Endothelial cell of umbilical vein (primary cell): Measurements from ENCODE around the gene DHRS7B.

ENCODE experiments used
- CTCF ChIP-seq, 2 donors: IDR thresholded peaks; 1 replicate in 1 of 2; 2 replicates in 1 of 2; pipeline ENCODE4 v1.5.1; 2011; ENCODE audit warnings: low read length in 2 of 2, mild to moderate bottlenecking in 2 of 2, moderate library complexity in 2 of 2, control low read depth in 1 of 2, inconsistent platforms in 1 of 2, low read depth in 1 of 2; ENCODE audit not compliant: insufficient read depth in 1 of 2; ENCODE audit errors: extremely low read depth in 1 of 2
- EZH2 ChIP-seq: IDR thresholded peaks from 2 replicates; pipeline ENCODE4 v1.6.1; 2012; ENCODE audit warnings: borderline replicate concordance, low read depth, mild to moderate bottlenecking, moderate library complexity, low read length, inconsistent platforms; ENCODE audit not compliant: severe bottlenecking
- FOS ChIP-seq: IDR thresholded peaks from 2 replicates; pipeline ENCODE4 v1.6.1; 2011; ENCODE audit warnings: mild to moderate bottlenecking, low read length, moderate library complexity, borderline replicate concordance; ENCODE audit not compliant: insufficient read depth
- JUN ChIP-seq: IDR thresholded peaks from 2 replicates; pipeline ENCODE4 v1.6.1; 2011; ENCODE audit warnings: borderline replicate concordance, low read depth; ENCODE audit not compliant: insufficient read length, insufficient read depth
- POLR2A ChIP-seq: IDR thresholded peaks from 2 replicates; pipeline ENCODE4 v1.6.1; 2012; ENCODE audit warnings: low read depth, mild to moderate bottlenecking, control low read depth, low read length
- POLR2AphosphoS5 ChIP-seq: IDR thresholded peaks from 2 replicates; pipeline ENCODE4 v1.6.1; 2012; ENCODE audit warnings: low read depth, mild to moderate bottlenecking, control low read depth, low read length, moderate library complexity; ENCODE audit not compliant: insufficient read depth

GRCh38 chr17:21161498-21162393 is 35.0 kb downstream of the DHRS7B start:
- TF ChIP-seq CTCF (IDR thresholded peaks at IDR 0.05; ENCODE audit: extremely low read depth in 1 of 2, insufficient read depth in 1 of 2, low read depth in 1 of 2, low read length in 2 of 2) (no peak), JUN (no peak), POLR2A (no peak), POLR2AphosphoS5 (no peak), FOS (no peak), EZH2 (no peak)
